ENCODE measurements around the gene UBE4A. TPM values are rescaled to one million over a fixed set of nuclear protein-coding genes. Genes with fewer than 3 reads are reported as not detected.
"Not testable (repeated sequence)": the region's sequence is repeated elsewhere in the genome, so short reads cannot be mapped to it uniquely, and the experiment has no call there.

The UBE4A gene
- total and polyA plus RNA-seq, 2 donors: 19.7 to 54.2 TPM

- DNase-seq (ENCODE audit: extremely low spot score): no peak
- H3K4me1 ChIP-seq (ENCODE audit: insufficient read depth): no peaks in the 10 kb centered on the region
- 69% methylated on average over 3 of the region's 3 CpGs for WGBS
- peaks cover 7% of the 10 kb centered on the region for H3K36me3 ChIP-seq (ENCODE audit: insufficient read depth)
- no peak overlapping the region for H3K4me3 ChIP-seq (ENCODE audit: low read depth, low read length)
- H3K27ac ChIP-seq (ENCODE audit: low read depth): no peak overlapping the region
Measured at GRCh38 chr11:118398791-118399559, 39.6 kb downstream of the UBE4A start.

GRCh38 chr11:118401151-118401879 lies 41.9 kb downstream of the UBE4A start, which contains the start of gene ATP5MG:
TSS of gene ATP5MG (plus strand) at chr11:118401606. CDS start at chr11:118401666, 60 bp downstream.
- DNase-seq (ENCODE audit: extremely low spot score): peak; percentile 83
- under 1% methylated on average over 51 of the region's 51 CpGs for WGBS
- Histone ChIP-seq H3K4me3 (ENCODE audit: low read depth, low read length) (peak within 1 kb of the TSS; percentile 95), H3K4me1 (ENCODE audit: insufficient read depth) (no peaks in the 10 kb centered on the region), H3K36me3 (ENCODE audit: insufficient read depth) (peaks cover 3% of the 10 kb centered on the region), H3K27ac (ENCODE audit: low read depth) (peak within 1 kb of the TSS; percentile 74)

GRCh38 chr11:118401880-118402590 lies 42.6 kb downstream of the UBE4A start:
- Histone ChIP-seq H3K36me3 (ENCODE audit: insufficient read depth) (peaks cover 3% of the 10 kb centered on the region), H3K4me3 (ENCODE audit: low read depth, low read length) (peak overlapping the region; percentile 95), H3K27ac (ENCODE audit: low read depth) (peak overlapping the region; percentile 74), H3K4me1 (ENCODE audit: insufficient read depth) (no peaks in the 10 kb centered on the region)
- 2% methylated on average over 22 of the region's 22 CpGs for WGBS
- DNase-seq (ENCODE audit: extremely low spot score): no peak

GRCh38 chr11:118402594-118402993 lies 43.2 kb downstream of the UBE4A start:
- peak overlapping the region; percentile 95 for H3K4me3 ChIP-seq (ENCODE audit: low read depth, low read length)
- H3K27ac ChIP-seq (ENCODE audit: low read depth); H3K36me3 ChIP-seq (ENCODE audit: insufficient read depth); H3K4me1 ChIP-seq (ENCODE audit: insufficient read depth); DNase-seq (ENCODE audit: extremely low spot score): not testable (repeated sequence)
- WGBS: 77% methylated on average over 7 of the region's 7 CpGs

- DNase-seq (ENCODE audit: extremely low spot score): no peak
- 63% methylated on average over 7 of the region's 7 CpGs for WGBS
- Histone ChIP-seq H3K27ac (ENCODE audit: low read depth) (no peak overlapping the region), H3K4me1 (ENCODE audit: insufficient read depth) (no peaks in the 10 kb centered on the region), H3K36me3 (ENCODE audit: insufficient read depth) (no peaks in the 10 kb centered on the region), H3K4me3 (ENCODE audit: low read depth, low read length) (no peak overlapping the region)
Measured at GRCh38 chr11:118406599-118407166, 47.3 kb downstream of the UBE4A start.

GRCh38 chr11:118410055-118410745 lies 50.8 kb downstream of the UBE4A start:
- no peak for DNase-seq (ENCODE audit: extremely low spot score)
- Histone ChIP-seq H3K27ac (ENCODE audit: low read depth) (no peak overlapping the region), H3K4me1 (ENCODE audit: insufficient read depth) (no peaks in the 10 kb centered on the region), H3K4me3 (ENCODE audit: low read depth, low read length) (no peak overlapping the region), H3K36me3 (ENCODE audit: insufficient read depth) (no peaks in the 10 kb centered on the region)
- 69% methylated on average over 7 of the region's 7 CpGs for WGBS

GRCh38 chr11:118411530-118411929 lies 52.1 kb downstream of the UBE4A start:
- H3K36me3 ChIP-seq (ENCODE audit: insufficient read depth): no peaks in the 10 kb centered on the region

GRCh38 chr11:118412921-118413320 lies 53.5 kb downstream of the UBE4A start:
- 74% methylated on average over 1 of the region's 1 CpG for WGBS
- no peaks in the 10 kb centered on the region for H3K36me3 ChIP-seq (ENCODE audit: insufficient read depth)
- no peak overlapping the region for H3K27ac ChIP-seq (ENCODE audit: low read depth)
- H3K4me1 ChIP-seq (ENCODE audit: insufficient read depth): peaks cover 1% of the 10 kb centered on the region
- no peak overlapping the region for H3K4me3 ChIP-seq (ENCODE audit: low read depth, low read length)
- no peak for DNase-seq (ENCODE audit: extremely low spot score)

More at GRCh38 chr11:118411530-118411929, 52.1 kb downstream of the UBE4A start:
- no peak for DNase-seq (ENCODE audit: extremely low spot score)
- no peak overlapping the region for H3K4me3 ChIP-seq (ENCODE audit: low read depth, low read length)
- peaks cover 1% of the 10 kb centered on the region for H3K4me1 ChIP-seq (ENCODE audit: insufficient read depth)
- 83% methylated on average over 4 of the region's 4 CpGs for WGBS
- no peak overlapping the region for H3K27ac ChIP-seq (ENCODE audit: low read depth)

- no peaks in the 10 kb centered on the region for H3K36me3 ChIP-seq (ENCODE audit: insufficient read depth)
- no peak overlapping the region for H3K27ac ChIP-seq (ENCODE audit: low read depth)
- WGBS: 75% methylated on average over 8 of the region's 8 CpGs
- peaks cover 1% of the 10 kb centered on the region for H3K4me1 ChIP-seq (ENCODE audit: insufficient read depth)
- no peak for DNase-seq (ENCODE audit: extremely low spot score)
- H3K4me3 ChIP-seq (ENCODE audit: low read depth, low read length): no peak overlapping the region
Measured at GRCh38 chr11:118415062-118415738, 55.8 kb downstream of the UBE4A start.

GRCh38 chr11:118415739-118416068 lies 56.3 kb downstream of the UBE4A start:
- DNase-seq (ENCODE audit: extremely low spot score): no peak
- Histone ChIP-seq H3K4me1 (ENCODE audit: insufficient read depth) (peaks cover 1% of the 10 kb centered on the region), H3K27ac (ENCODE audit: low read depth) (no peak overlapping the region)

GRCh38 chr11:118416900-118417299 lies 57.5 kb downstream of the UBE4A start:
- DNase-seq (ENCODE audit: extremely low spot score); H3K4me3 ChIP-seq (ENCODE audit: low read depth, low read length); H3K4me1 ChIP-seq (ENCODE audit: insufficient read depth); H3K27ac ChIP-seq (ENCODE audit: low read depth); H3K36me3 ChIP-seq (ENCODE audit: insufficient read depth): not testable (repeated sequence)

More at GRCh38 chr11:118415739-118416068, 56.3 kb downstream of the UBE4A start:
- H3K36me3 ChIP-seq (ENCODE audit: insufficient read depth): no peaks in the 10 kb centered on the region
- no peak overlapping the region for H3K4me3 ChIP-seq (ENCODE audit: low read depth, low read length)

- no peak for DNase-seq (ENCODE audit: extremely low spot score)
- 78% methylated on average over 4 of the region's 4 CpGs for WGBS
Measured at GRCh38 chr11:118417801-118418200, 58.4 kb downstream of the UBE4A start.

More at GRCh38 chr11:118417801-118418200, 58.4 kb downstream of the UBE4A start:
- Histone ChIP-seq H3K4me1 (ENCODE audit: insufficient read depth) (peaks cover 1% of the 10 kb centered on the region), H3K27ac (ENCODE audit: low read depth) (no peak overlapping the region), H3K4me3 (ENCODE audit: low read depth, low read length) (no peak overlapping the region), H3K36me3 (ENCODE audit: insufficient read depth) (no peaks in the 10 kb centered on the region)
